ENCODE measurements around the gene HES5.

DNA sequence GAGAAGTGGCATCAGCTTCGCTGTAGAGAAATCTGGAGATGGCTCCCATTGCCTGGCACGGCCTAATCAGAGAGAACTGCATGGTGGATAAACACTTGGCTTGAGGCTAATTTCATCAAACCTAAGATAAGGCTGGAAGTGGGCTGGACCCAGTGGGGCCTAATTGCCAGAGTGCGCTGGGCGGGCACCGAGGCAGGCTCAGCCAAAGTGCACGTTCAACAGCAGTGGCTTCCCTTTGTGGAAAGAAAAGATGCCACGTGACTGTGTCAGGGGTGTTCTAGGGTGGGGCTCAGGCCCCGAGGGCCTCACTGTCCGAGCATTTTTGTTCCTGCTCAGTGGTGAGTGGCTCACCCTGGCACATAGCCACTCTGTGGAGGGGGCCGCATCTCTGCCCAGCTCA, 48.2 kb downstream of the HES5 start:
- no peak for TF ChIP-seq EP300 (IDR thresholded peaks at IDR 0.05)
- TF ChIP-seq, protein P1, sequence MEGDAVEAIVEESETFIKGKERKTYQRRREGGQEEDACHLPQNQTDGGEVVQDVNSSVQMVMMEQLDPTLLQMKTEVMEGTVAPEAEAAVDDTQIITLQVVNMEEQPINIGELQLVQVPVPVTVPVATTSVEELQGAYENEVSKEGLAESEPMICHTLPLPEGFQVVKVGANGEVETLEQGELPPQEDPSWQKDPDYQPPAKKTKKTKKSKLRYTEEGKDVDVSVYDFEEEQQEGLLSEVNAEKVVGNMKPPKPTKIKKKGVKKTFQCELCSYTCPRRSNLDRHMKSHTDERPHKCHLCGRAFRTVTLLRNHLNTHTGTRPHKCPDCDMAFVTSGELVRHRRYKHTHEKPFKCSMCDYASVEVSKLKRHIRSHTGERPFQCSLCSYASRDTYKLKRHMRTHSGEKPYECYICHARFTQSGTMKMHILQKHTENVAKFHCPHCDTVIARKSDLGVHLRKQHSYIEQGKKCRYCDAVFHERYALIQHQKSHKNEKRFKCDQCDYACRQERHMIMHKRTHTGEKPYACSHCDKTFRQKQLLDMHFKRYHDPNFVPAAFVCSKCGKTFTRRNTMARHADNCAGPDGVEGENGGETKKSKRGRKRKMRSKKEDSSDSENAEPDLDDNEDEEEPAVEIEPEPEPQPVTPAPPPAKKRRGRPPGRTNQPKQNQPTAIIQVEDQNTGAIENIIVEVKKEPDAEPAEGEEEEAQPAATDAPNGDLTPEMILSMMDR (IDR thresholded peaks at IDR 0.05) = no peak
